Chondrocyte (in vitro differentiated cells): ENCODE results near the gene RBKS. TPM values are rescaled to one million over a fixed set of nuclear protein-coding genes. Genes with fewer than 3 reads are reported as not detected.

ENCODE experiments used
- DNase-seq: peaks from one replicate; pipeline ENCODE4 v3.0.0; 2021; ENCODE audit warnings: mixed read lengths, low spot score
- H3K27ac Mint-ChIP-seq: one replicate; pipeline ENCODE4 v1.8.0; 2021; ENCODE audit warnings: mild to moderate bottlenecking, moderate library complexity, mixed read lengths; ENCODE audit not compliant: unreplicated experiment
- H3K27me3 Mint-ChIP-seq: 2 replicates; pipeline ENCODE4 v1.8.0; 2021; ENCODE audit warnings: low read depth, mixed read lengths
- H3K36me3 Mint-ChIP-seq: 2 replicates; pipeline ENCODE4 v1.8.0; 2021; ENCODE audit warnings: low read depth, mixed read lengths
- H3K4me1 Mint-ChIP-seq: 2 replicates; pipeline ENCODE4 v1.8.0; 2021; ENCODE audit warnings: low read depth, mild to moderate bottlenecking, mixed read lengths
- H3K4me3 Mint-ChIP-seq: one replicate; pipeline ENCODE4 v1.8.0; 2021; ENCODE audit warnings: mild to moderate bottlenecking, moderate library complexity, mixed read lengths; ENCODE audit not compliant: unreplicated experiment
- H3K9me3 Mint-ChIP-seq: 2 replicates; pipeline ENCODE4 v1.8.0; 2021; ENCODE audit warnings: low read depth, mixed read lengths
- CTCF ChIP-seq: fragments of 200-600 bp; sonication (generic); IDR thresholded peaks from 2 replicates; pipeline ENCODE4 v1.5.0; 2021; ENCODE audit warnings: antibody characterized with exemption, mild to moderate bottlenecking, moderate library complexity
- total RNA-seq: library from RNA; stranded (reverse); gene quantifications from 3 replicates; pipeline ENCODE4 v1.2.1, GENCODE V29; 2021

Gene RBKS
- total RNA-seq, 1 donor from 2014 or later = 0.45 TPM

GRCh38 chr2:27808984-27809383 lies 81.2 kb downstream of the RBKS start:
- Mint-ChIP-seq H3K27me3 (no peaks in the 10 kb centered on the region), H3K36me3 (no peaks in the 10 kb centered on the region), H3K4me1 (peaks cover 40% of the 10 kb centered on the region), H3K27ac (no peak overlapping the region), H3K9me3 (no peaks in the 10 kb centered on the region), H3K4me3 (no peak overlapping the region)
- TF ChIP-seq CTCF = no peak
- DNase-seq = no peak

- no peaks in the 10 kb centered on the region for H3K36me3 Mint-ChIP-seq
- no peak for DNase-seq
- peaks cover 40% of the 10 kb centered on the region for H3K4me1 Mint-ChIP-seq
- no peak overlapping the region for H3K4me3 Mint-ChIP-seq
- TF ChIP-seq CTCF = no peak
- H3K27ac Mint-ChIP-seq = no peak overlapping the region
- H3K9me3 Mint-ChIP-seq = no peaks in the 10 kb centered on the region
- no peaks in the 10 kb centered on the region for H3K27me3 Mint-ChIP-seq
These were observed 81.8 kb downstream of the RBKS start for GRCh38 chr2:27808418-27808817.

GRCh38 chr2:27807476-27807875 lies 82.7 kb downstream of the RBKS start:
- Mint-ChIP-seq H3K4me1 (peaks cover 40% of the 10 kb centered on the region), H3K27ac (no peak overlapping the region), H3K9me3 (no peaks in the 10 kb centered on the region), H3K36me3 (no peaks in the 10 kb centered on the region), H3K27me3 (no peaks in the 10 kb centered on the region), H3K4me3 (no peak overlapping the region)
- DNase-seq = no peak
- TF ChIP-seq CTCF = peak; percentile 78

GRCh38 chr2:27806311-27807059 lies 83.7 kb downstream of the RBKS start:
- H3K4me3 Mint-ChIP-seq = no peak overlapping the region
- no peak for TF ChIP-seq CTCF
- no peaks in the 10 kb centered on the region for H3K36me3 Mint-ChIP-seq
- DNase-seq = no peak
- no peaks in the 10 kb centered on the region for H3K9me3 Mint-ChIP-seq
- no peak overlapping the region for H3K27ac Mint-ChIP-seq
- peaks cover 36% of the 10 kb centered on the region for H3K4me1 Mint-ChIP-seq
- no peaks in the 10 kb centered on the region for H3K27me3 Mint-ChIP-seq

GRCh38 chr2:27805180-27805579 lies 85.0 kb downstream of the RBKS start:
- Mint-ChIP-seq H3K4me3 (no peak overlapping the region), H3K27me3 (no peaks in the 10 kb centered on the region), H3K9me3 (no peaks in the 10 kb centered on the region), H3K27ac (peak overlapping the region; percentile 6), H3K36me3 (no peaks in the 10 kb centered on the region), H3K4me1 (peaks cover 37% of the 10 kb centered on the region)
- DNase-seq = no peak
- no peak for TF ChIP-seq CTCF
